CMK (cell line): Measurements from ENCODE around the gene MEGF10.

ENCODE experiments used
- DNase-seq: peaks from one replicate; pipeline ENCODE4 v3.0.0-alpha.2; 2010; ENCODE audit warnings: low read depth

MEGF10 gene

GRCh38 chr5:127326976-127327755 is 36.6 kb downstream of the MEGF10 start:
- DNase-seq = no peak

- no peak for DNase-seq
These were observed 39.5 kb downstream of the MEGF10 start for GRCh38 chr5:127330116-127330515.

DNA sequence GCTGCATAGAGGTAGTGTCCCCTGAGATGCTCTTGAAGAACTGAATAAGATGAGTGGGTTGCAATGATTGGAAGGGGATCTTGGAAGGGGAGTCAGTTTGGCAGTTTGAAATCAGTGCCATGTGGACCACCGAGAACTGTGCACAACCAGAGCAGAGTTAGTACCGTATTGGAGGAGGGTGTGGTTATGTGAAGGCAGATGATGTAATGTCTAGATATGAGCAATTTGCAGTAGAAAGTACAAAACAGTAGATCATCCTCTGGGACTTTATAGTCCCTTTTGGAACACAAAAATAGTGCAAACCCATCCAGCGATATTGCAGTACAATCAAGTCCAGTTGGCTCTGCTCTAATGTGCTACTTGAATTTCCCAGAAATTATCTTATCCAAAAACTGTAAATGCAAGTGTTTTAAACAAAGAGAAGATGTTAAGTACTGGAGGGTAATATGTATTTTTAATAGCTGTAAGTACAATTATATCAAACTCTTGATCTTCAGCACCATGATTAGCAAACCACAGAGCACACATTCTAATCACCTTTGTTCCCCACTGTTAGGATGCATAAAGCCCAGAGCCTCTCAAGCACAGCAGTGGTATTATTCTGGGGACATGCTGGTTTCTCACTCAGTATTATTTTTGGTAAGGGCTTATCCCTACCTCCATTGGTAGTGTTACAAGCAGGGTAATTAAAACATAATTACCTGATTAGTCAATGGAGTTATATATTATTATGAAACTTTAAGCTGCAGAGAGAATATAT is 41.5 kb downstream of the MEGF10 start:
- DNase-seq = no peak

GRCh38 chr5:127333483-127333882 is 42.9 kb downstream of the MEGF10 start:
- DNase-seq = no peak

GRCh38 chr5:127335381-127335780 is 44.8 kb downstream of the MEGF10 start:
- DNase-seq = no peak

GRCh38 chr5:127337876-127338275 is 47.3 kb downstream of the MEGF10 start:
- DNase-seq = no peak

GRCh38 chr5:127338501-127338900 is 47.9 kb downstream of the MEGF10 start:
- no peak for DNase-seq

GRCh38 chr5:127340606-127341005 is 50.0 kb downstream of the MEGF10 start:
- DNase-seq = no peak

DNA sequence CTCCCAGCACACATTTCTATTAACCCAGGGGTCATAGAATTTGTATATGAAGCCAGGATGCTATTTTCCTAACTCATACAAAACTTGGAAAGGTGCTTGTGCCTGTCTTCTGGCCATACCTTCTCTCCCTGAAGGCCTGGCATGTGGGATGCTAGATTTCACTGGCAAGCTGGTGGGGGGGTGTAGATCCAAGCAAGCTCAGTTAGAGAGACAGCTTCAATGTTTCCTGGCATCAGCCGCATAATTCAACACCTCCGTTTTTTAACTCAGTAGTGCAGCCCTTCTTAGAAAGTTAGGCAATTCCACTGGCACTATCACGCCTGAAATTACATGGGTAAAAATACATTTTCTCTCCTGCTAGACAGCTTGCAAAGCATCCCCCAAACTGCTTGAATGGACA is 51.8 kb downstream of the MEGF10 start:
- no peak for DNase-seq

DNA sequence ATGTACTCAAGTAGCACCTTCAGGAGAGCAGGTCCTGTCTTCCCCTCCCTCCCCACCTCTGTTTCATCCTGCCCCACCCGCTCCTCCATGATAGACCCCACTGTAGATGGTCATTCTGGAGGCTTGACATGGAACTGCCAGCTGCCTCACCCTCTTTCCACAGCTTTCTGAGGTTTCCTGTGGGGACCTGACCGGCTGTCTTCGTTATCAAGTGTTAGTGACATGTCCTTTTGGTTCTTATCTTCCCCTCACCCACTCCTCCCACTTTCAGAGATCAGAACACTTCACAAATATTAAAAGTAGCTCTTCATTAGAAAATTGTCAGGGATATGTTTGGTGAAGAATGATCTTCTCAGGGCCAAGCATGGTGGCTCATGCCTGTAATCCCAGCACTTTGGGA is 52.7 kb downstream of the MEGF10 start:
- DNase-seq = no peak

GRCh38 chr5:127343866-127344265 is 53.3 kb downstream of the MEGF10 start:
- DNase-seq = no peak

DNA sequence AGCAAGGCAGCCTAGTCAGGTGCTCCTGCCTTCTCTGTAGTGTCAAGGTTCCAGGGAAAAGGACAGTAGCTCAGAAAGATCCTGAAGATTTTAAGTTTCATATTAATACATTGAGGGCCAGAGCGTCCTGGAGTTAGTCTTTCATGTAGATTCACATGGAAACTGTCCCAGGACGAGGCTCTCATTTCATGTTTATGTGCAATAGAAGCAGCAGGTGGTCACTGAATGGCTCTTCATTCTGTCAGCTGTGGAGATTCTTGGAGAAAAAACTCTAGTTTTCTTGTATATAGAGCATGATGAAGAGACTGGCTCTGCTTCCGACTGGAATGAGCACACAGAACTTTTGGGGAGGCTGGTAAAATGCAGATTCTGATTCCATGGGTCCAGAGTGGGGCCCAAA is 54.3 kb downstream of the MEGF10 start:
- no peak for DNase-seq

- no peak for DNase-seq
These were observed 60.8 kb downstream of the MEGF10 start for GRCh38 chr5:127351418-127351817.

GRCh38 chr5:127352068-127352467 is 61.5 kb downstream of the MEGF10 start:
- DNase-seq = no peak

GRCh38 chr5:127353327-127353726 is 62.7 kb downstream of the MEGF10 start:
- DNase-seq = no peak

- DNase-seq = peak; percentile 3
These were observed 63.2 kb downstream of the MEGF10 start for GRCh38 chr5:127353796-127354195.

DNA sequence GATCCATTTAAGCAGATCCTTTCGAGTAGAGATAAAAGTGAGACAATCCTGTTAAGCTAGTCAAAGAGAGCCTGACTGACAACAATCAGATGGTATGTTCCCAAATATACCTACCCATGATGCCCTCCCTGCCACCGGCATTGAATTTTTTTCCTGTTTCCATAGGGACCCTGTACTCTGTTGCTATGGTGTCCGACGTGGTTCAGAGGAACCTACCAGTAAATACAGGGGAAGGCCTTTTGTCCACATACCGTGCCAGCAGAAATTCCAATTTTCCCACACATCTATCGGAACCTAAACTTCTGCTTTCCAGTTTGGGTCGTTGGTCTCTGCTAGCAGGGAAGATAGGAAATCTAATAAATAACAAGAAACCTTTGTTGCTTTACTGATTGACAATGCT is 64.7 kb downstream of the MEGF10 start:
- no peak for DNase-seq

GRCh38 chr5:127358284-127358683 is 67.7 kb downstream of the MEGF10 start:
- no peak for DNase-seq

GRCh38 chr5:127358740-127359139 is 68.1 kb downstream of the MEGF10 start:
- DNase-seq = no peak

GRCh38 chr5:127359502-127359901 is 68.9 kb downstream of the MEGF10 start:
- DNase-seq = no peak

DNA sequence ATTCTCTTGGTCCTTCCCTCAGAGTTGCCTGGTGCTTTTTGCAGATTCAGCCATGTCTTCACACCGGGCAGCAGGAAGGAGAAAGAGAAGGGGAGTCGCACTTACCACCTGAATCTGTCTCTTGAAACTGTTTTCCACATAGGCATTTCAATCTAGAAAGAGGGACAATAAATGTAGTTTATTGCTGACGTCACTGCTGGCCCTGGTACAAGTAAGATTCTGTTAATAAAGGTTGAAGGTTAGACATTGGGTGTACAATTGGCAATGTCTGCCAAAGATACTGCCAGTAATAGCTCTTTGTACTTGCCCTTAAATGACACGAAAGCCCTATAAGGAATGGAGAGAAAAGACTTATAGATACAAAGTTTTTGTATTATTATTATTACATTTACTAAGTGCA is 72.8 kb downstream of the MEGF10 start:
- no peak for DNase-seq

DNA sequence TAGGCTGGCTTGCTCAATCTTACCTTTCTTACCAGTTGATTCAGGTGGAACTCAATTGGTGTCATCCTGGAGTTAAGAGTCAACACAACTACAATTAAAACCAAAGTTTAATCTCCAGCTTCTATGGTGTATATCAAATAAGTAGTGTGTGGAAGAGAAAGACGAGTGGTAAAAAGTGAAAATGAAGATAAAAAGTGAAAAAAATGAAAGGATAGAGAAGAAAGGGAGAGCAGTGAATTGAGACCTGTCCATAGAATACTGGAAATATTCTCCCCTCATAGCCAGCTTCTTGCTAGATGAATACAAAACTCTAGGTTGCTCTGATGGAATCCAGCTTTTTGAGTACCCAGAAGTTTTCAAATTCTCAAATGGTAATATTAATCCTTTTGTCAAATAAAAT is 76.4 kb downstream of the MEGF10 start:
- no peak for DNase-seq

DNA sequence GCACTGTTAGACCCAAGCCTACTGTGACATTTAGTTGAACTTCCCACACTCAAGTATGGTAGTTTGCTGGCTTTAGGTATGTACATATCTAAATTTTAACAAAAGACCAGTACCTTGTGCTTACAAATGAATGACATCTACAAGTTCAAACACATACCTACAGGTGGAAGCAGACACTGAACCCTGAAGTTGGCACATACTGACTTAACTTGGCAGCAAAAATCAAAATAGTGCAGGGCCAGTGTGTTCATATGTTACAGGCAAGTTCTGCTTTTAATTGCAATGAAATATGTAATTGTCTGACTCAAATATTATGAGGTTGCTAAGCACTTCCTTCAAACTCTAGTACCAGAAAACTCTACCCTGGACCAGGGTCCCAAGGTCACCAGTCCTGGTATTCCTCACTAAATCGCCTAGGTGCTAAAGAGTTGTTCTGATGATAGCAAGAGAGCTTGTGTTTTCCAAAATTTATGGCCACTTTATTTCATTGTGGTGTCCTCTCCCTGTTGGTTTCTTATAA is 77.4 kb downstream of the MEGF10 start:
- no peak for DNase-seq
